Kidney glomerular epithelial cell (primary cell): ENCODE data around the gene GALNT10.
"Not testable (repeated sequence)": the region's sequence is repeated elsewhere in the genome, so short reads cannot be mapped to it uniquely, and the experiment has no call there.

Source experiments
- DNase-seq: peaks from one replicate; lab custom pipeline; 2025; lab: John Stamatoyannopoulos, UW

Gene GALNT10

GRCh38 chr5:154190595-154191304, at the start of gene GALNT10:
Gene GALNT10, plus strand, starts transcription at chr5:154190733. Its CDS starts 134 bp downstream, at chr5:154190867.
- peak; percentile 57 for DNase-seq

GRCh38 chr5:154141745-154142221, 48.8 kb upstream of the GALNT10 start:
- no peak for DNase-seq

GRCh38 chr5:154143211-154143641, 47.3 kb upstream of the GALNT10 start:
- no peak for DNase-seq

- DNase-seq = no peak
Measured at GRCh38 chr5:154145268-154145667, 45.3 kb upstream of the GALNT10 start.

- no peak for DNase-seq
Measured at GRCh38 chr5:154146409-154146808, 44.1 kb upstream of the GALNT10 start.

- DNase-seq = no peak
Measured at GRCh38 chr5:154147666-154148065, 42.9 kb upstream of the GALNT10 start.

- not testable (repeated sequence) for DNase-seq
Measured at GRCh38 chr5:154150471-154150870, 40.1 kb upstream of the GALNT10 start.

GRCh38 chr5:154157483-154158378, 32.8 kb upstream of the GALNT10 start:
- no peak for DNase-seq

GRCh38 chr5:154158379-154158737, 32.2 kb upstream of the GALNT10 start:
- DNase-seq = no peak

- peak; percentile 27 for DNase-seq
Measured at GRCh38 chr5:154159343-154159742, 31.2 kb upstream of the GALNT10 start.

GRCh38 chr5:154162539-154163151, 27.9 kb upstream of the GALNT10 start:
- DNase-seq = no peak

- no peak for DNase-seq
Measured at GRCh38 chr5:154163327-154164248, 26.9 kb upstream of the GALNT10 start.

- DNase-seq = no peak
Measured at GRCh38 chr5:154164249-154164581, 26.3 kb upstream of the GALNT10 start.

- DNase-seq = no peak
Measured at GRCh38 chr5:154165886-154166285, 24.6 kb upstream of the GALNT10 start.

GRCh38 chr5:154166901-154167791, 23.4 kb upstream of the GALNT10 start:
- no peak for DNase-seq

- no peak for DNase-seq
Measured at GRCh38 chr5:154168395-154168794, 22.1 kb upstream of the GALNT10 start.

GRCh38 chr5:154172785-154173184, 17.7 kb upstream of the GALNT10 start:
- DNase-seq = no peak

- DNase-seq = peak; percentile 35
Measured at GRCh38 chr5:154174091-154174490, 16.4 kb upstream of the GALNT10 start.

- DNase-seq = no peak
Measured at GRCh38 chr5:154176181-154176580, 14.4 kb upstream of the GALNT10 start.

GRCh38 chr5:154178661-154179060, 11.9 kb upstream of the GALNT10 start:
- DNase-seq = no peak
